Activated CD4-positive, CD25-positive, alpha-beta regulatory T cell treated with anti-CD3 and anti-CD28 coated beads, Interleukin-2, amount 50 U/mL, for 72 hours (primary cell): ENCODE measurements around the gene SLC16A12.

Source experiments
- DNase-seq: peaks from one replicate; pipeline ENCODE4 v3.0.0; 2021

SLC16A12 gene

DNA sequence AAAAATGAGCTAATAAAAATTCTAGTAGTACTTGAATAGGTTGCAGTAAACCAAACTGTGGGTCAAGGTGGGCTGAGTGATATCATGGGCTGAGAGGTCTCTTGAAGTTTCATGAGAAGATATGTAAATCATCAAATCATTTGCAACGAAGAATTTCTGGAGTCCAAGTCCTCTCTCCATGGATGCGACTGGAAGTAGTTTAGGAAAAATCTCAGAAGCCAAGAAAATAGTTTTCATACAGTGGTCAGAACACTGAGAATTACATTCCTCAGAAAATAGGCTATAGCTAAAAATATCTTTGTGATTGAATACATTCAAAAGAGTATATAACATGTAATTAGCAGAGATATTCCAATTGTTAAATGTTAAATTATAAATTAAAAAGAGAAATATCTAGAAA lies 146.6 kb downstream of the SLC16A12 start:
- DNase-seq = no peak

GRCh38 chr10:89384474-89385340 lies 150.7 kb downstream of the SLC16A12 start:
- no peak for DNase-seq

GRCh38 chr10:89382757-89383156 lies 152.6 kb downstream of the SLC16A12 start:
- DNase-seq = no peak
